Limb (tissue), 2 donors: ENCODE measurements around the gene AK4.
A peak's percentile ranks its signal among the peaks of the same experiment; 100 is the strongest.
"Not testable (repeated sequence)": the region's sequence is repeated elsewhere in the genome, so short reads cannot be mapped to it uniquely, and the experiment has no call there.

ENCODE experiments used
- DNase-seq, 2 donors: peaks; one replicate each; pipeline ENCODE4 v3.0.0-alpha.2; 2016; ENCODE audit errors: extremely low spot score in 2 of 2

AK4 gene

DNA sequence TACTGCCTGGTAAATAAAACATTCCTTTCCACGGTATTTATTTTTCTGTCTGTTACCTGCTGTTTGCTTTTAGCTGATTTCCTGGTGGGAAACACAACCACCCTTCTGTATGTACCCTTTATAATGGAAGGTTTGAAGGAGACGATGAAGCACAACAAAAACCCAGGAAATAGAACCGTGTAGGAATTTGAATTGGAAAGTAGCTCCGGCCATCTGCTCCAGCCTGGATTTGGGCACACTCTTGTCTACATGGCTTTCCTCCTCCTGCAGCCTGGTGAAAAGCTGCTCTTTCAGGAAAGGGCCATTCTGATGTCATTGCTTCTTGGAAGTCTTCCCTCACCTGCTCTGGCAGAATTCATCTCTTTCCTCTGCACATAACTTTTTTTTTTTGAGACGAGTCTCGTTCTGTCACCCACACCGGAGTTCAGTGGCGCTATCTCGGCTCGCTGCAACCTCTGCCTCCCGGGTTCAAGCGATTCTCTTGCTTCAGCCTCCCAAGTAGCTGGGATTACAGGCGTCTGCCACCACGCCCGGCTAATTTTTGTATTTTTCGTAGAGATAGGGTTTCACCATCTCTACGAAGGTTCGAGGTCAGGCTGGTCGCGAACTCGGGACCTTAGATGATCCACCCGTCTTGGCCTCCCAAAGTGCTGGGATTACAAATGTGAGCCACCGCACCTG lies 2.7 kb downstream of the AK4 start:
- no peak for DNase-seq

DNA sequence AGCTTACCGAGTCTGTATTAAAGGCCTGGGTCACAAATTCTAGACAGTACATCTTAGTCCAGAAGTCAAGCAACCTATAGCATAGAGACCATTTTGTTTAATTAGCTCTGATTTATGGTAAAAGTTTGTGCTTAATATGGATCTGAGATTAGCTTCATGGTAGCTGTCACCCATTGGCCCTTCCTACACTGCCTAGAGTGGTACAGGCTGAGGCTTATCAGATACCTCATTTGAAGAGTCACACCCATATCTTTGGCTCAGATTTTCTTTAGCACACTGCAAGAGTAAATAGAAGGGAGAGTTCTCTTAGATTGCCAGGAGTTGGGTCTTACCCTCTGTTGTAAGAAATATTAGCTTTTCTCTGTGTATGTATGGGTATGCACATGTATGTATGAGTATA lies 3.6 kb downstream of the AK4 start:
- no peak for DNase-seq

DNA sequence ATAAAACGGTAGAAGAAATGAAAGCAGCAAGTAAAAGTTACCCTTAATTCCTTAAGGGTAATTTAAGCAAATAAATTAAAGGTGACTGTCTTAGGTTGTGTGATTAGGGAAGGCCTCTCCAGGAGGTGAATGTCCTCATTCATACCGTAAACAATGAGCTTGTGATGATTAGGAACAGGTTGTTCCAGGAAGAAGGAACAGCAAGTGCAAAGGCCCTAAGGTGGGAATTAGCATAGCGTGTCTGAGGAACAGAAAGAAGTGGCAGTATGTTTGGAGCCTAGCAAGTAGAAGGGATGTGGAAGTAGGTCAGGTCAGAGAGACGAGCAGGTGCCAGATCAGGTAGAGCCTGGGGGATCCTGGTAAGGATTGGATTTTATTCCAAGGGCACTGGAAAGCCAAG lies 5.6 kb downstream of the AK4 start:
- DNase-seq = no peak

GRCh38 chr1:65156910-65157545 lies 9.0 kb downstream of the AK4 start:
- DNase-seq = no peak

DNA sequence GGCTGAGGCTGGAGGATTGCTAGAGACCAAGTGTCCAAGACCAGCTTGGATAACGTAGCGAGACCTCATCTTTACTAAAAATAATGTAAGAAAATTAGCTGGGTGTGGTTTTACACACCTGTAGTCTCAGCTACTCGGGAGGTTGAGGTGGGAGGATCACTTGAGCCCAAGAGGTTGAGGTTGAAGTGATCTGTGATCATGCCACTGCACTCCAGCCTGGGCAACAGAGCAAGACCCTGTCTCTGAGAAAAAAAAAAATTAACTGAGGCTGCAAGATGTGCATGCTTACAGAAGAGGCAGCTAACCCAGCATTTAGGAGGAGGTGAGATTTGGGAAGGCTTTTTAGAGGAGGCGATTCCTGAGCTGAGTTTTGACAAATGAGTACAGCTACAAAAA lies 9.5 kb downstream of the AK4 start:
- no peak for DNase-seq

DNA sequence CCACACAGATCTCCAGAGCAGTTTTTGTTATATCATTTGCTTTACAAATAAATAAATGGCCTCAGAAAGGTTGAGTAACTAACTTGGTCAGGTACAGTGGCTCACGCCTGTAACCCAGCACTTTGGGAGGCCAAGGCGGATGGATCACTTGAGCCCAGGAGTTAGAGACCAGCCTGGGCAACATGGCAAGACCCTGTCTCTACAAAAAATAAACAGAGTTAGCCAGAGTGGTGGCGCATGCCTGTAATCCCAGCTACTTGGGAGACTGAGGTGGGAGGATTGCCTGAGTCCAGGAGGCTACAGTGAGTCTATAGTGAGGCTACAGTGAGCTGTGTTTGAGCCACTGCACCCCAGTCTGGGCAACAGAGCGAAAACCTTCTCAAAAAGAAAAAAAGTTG lies 11.3 kb downstream of the AK4 start:
- not testable (repeated sequence) for DNase-seq

DNA sequence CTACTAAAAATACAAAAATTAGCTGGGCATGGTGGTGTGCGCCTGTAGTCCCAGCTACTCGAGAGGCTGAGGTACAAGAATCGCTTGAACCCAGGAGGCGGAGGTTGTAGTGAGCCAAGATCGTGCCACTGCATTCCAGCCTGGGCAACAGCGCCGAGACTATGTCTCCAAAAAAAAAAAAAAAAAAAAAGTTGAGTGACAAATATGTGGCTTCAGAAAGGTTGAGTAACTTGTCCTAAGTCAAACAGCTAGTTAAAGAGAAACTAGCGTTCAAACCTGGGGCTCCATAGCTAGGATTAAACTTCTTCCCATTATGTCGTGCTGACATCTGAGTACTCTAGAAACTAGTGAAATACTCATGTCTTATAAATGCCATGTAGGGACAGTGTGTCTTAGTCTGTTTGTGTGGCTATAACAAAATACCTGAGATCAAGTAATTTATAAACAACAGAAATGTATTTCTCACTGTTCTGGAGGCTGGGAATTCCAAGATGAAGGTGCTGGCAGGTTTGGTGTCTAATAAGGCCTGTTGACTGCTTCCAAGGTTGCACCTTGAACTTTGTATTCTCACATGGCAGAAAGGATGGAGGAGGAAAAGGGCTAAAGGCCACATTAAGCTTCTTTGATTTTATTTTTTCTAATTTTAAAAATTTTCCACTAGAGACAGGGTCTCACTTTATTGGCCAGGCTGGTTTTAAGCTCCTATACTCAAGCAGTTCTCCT lies 12.0 kb downstream of the AK4 start:
- DNase-seq = no peak

DNA sequence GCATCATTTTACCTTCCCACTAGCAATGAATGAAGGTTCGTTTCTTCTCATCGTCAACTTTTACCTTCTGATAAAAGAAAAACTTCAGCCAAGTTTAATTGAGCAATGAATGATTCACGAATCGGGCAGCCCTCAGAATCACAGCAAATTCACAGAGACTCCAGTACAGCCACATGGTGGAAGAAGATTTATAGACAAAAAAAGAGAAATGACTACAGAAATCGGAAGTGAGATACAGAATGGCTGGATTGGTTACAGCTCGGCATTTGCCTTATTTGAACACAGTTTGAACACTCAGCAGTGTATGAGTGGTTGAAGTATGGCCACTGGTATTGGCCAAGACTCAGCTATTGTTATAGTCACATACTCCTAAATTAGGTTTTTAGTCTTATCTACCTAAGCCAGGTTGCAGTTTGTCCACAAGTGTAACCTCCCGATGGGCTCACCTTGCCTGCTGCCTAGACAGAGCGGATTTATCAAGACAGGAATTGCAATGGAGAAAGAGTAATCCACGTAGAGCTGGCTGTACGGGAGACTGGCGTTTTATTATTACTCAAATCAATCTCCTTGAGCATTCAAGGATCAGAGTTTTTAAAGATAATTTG lies 15.3 kb downstream of the AK4 start:
- no peak for DNase-seq

GRCh38 chr1:65164101-65164500 lies 16.1 kb downstream of the AK4 start:
- not testable (repeated sequence) for DNase-seq

- no peak for DNase-seq
Observed at GRCh38 chr1:65164633-65165032, 16.6 kb downstream of the AK4 start.

GRCh38 chr1:65165269-65165993 lies 17.4 kb downstream of the AK4 start:
- no peak for DNase-seq

GRCh38 chr1:65166572-65167305 lies 18.7 kb downstream of the AK4 start:
- no peak for DNase-seq

GRCh38 chr1:65167586-65168242 lies 19.7 kb downstream of the AK4 start:
- DNase-seq = no peak

DNA sequence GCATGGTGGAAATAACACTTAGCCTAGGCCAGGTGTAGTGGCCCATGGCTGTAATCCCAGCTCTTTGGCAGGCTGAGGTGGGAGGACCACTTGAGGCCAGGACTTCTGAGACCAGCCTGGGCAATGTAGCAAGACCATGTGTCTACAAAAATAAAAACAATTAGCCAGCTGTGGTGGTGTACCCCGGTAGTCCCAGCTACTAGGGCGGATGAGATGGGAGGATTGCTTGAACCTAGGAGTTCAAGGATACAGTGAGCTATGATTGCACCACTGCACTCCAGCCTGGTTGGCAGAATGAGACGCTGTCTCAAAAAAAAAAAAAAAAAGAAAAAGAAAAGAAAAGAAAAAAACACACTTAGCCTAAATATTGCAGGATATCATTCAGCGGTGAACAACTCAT lies 20.9 kb downstream of the AK4 start:
- no peak for DNase-seq

GRCh38 chr1:65170511-65171142 lies 22.6 kb downstream of the AK4 start:
- peak; percentile 56 to 76 for DNase-seq

GRCh38 chr1:65172936-65173690 lies 25.1 kb downstream of the AK4 start:
- DNase-seq = no peak

DNA sequence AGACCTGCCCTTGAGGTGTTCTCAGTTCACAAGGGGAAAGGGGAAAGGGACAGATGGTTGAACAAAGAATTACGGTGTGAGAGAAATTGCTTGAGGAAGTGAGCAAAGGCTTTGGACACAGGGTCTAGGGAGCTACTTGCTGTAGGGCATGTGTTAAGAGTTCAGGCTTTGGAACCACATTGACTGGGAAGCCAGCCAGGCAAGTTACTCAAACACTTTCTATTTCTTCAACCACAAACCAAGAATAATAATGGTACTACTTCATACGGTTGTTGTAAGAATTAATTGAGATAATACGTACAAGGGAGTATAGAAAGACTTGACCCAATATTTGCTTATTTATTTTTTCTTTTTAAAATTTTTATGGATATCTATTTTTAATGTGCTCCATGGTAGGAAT lies 26.6 kb downstream of the AK4 start:
- peak in 1 of 2 donors; percentile 51 for DNase-seq

DNA sequence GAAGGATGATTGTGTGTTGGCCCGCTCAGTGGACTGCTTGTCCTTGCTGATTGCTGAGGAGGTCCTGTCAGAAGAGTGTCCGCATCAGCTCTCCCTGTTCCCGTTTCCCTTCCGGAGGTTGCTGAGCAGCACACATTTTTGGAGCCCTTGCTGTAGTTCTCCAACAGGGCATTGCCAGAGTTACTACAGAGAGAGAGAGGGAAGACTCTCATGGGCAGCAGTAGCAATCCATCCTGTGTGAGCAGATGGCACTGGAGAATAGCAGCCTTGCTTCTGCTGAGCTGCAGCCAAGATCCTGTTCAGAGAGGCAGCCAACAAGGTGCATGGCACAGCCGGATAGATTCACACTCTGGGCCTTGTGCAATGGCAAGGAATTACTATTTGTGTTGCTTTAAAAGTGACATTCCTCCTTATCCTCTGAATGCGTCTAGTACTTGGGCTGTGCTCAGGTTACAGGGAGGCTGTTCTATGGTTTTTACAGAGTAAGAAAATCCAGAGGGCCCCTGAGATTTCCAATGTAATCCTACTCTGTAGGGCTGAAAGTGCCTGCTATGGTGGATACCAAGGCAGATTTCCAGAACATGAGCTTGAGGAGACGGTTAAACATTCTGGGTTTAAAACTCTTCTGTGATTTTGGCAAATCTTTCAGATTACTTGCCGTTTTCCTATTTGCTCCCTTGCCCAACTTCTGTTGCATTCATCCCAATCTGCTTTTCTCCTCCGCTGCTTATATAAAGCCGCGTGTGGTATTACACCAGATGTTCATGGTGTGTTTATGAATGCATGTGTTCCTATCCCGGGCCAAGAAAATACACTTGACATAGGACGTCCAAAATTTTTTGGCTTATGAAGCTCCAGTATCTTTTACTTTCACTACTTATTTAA lies 27.4 kb downstream of the AK4 start:
- DNase-seq = peak; percentile 31 to 86
